NT2/D1 (cell line): ENCODE results near the gene CCL4.

Experiments
- SUZ12 ChIP-seq: IDR thresholded peaks from 2 replicates; pipeline ENCODE4 v1.6.1; 2011; ENCODE audit not compliant: insufficient read length, insufficient read depth; ENCODE audit errors: extremely low read depth
- ZNF274 ChIP-seq: IDR thresholded peaks from 2 replicates; pipeline ENCODE4 v1.6.1; 2011; ENCODE audit warnings: mild to moderate bottlenecking, low read depth, low read length

DNA sequence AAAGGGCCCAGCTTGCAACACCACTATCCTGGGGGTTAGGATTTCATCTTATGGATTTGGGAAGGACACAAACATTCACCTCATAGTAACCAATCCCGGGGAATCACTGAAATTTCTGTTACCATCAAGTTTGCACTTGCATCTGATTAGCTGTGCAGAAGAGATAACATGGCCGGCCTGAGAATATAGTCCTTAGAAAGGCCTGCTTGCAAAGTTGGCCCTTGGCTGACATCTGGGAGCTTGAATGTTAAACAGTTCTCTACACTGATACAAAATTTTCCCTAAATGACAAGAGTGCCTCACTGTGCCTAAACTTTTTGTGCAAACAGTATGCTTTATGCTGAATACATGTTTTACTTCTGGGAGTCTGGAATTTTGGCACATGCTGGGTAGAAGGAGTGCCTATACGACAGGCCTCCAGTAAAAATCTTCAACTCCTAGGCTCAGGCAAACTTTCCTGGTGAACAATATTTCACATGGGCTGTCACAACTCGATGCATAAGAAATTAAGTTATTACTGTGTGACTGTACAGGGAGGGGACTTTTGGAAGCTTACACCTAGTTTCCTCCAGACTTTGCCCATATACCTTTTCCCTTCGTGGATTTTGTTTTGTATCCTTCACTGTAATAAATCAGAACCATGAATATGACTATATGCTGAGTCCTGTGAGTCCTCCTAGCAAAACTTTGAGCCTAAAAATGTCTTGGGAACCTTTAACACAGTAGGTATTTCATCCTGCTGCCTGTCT, 41.5 kb downstream of the CCL4 start:
- TF ChIP-seq SUZ12, result no peak
- no peak for TF ChIP-seq ZNF274
